ENCODE measurements around the gene ARID2.

DNA sequence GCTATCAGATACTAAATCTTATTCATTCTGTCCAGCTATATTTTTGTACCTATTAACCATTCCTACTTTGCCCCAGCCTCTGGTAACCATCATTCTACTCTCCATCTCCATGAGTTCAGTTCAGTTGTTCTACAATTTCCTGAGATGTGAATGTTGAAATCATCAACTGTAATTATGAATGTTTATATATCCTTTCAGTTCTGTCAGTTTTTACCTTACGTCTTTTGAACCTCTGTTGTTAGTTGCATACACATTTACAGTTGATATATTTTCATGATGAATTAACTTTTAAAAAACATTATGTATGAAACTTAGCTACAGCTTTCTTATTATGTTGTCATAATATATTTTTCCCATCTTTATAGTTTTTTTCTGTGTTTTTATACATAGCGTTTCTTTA is 102.1 kb downstream of the ARID2 start:
- TF ChIP-seq CTCF (IDR thresholded peaks at IDR 0.05 in 8 of 11, conservative IDR thresholded peaks at IDR 0.05 in 3 of 11) (no peak), POLR2AphosphoS5 (IDR thresholded peaks at IDR 0.05) (no peak), POLR2A (IDR thresholded peaks at IDR 0.05) (no peak)
